Transverse colon (tissue), 4 donors: ENCODE measurements around the gene RAB40C. TPM values are rescaled to one million over a fixed set of nuclear protein-coding genes. Genes with fewer than 3 reads are reported as not detected.

Experiments
- DNase-seq: peaks from one replicate; pipeline ENCODE4 v3.0.0-alpha.2; 2019
- H3K27ac ChIP-seq, 4 donors: fragments of 200-600 bp; sonication (generic); 2 replicates each; pipeline ENCODE4 v1.5.1; 2016 to 2018; ENCODE audit warnings: inconsistent platforms in 4 of 4
- H3K27me3 ChIP-seq: fragments of 200-600 bp; sonication (generic); 2 replicates; pipeline ENCODE4 v1.5.1; 2017; ENCODE audit warnings: inconsistent platforms
- H3K36me3 ChIP-seq, 4 donors: fragments of 200-600 bp; sonication (generic); 2 replicates each; pipeline ENCODE4 v1.5.1; 2017 to 2019; ENCODE audit warnings: inconsistent platforms in 4 of 4
- H3K4me1 ChIP-seq, 4 donors: fragments of 200-600 bp; sonication (generic); 2 replicates each; pipeline ENCODE4 v1.5.1; 2017 to 2020; ENCODE audit warnings: inconsistent platforms in 4 of 4
- H3K4me3 ChIP-seq, 4 donors: fragments of 200-600 bp; sonication (generic); 1 replicate in 1 of 4; 2 replicates in 3 of 4; pipeline versions ENCODE4 v1.5.1 to v1.6.1; 2017 to 2019; ENCODE audit warnings: inconsistent platforms in 4 of 4
- H3K9me3 ChIP-seq, 2 donors: fragments of 200-600 bp; sonication (generic); 2 replicates each; pipeline ENCODE4 v1.5.1; 2017 to 2019; ENCODE audit warnings: inconsistent platforms in 2 of 2
- EP300 ChIP-seq: sonication (generic); formaldehyde crosslinking; IDR thresholded peaks from one replicate; pipeline ENCODE4 v1.6.1; 2017; ENCODE audit warnings: antibody characterized with exemption, low read depth
- POLR2A ChIP-seq: fragments of 450-650 bp; IDR thresholded peaks from one replicate; pipeline ENCODE4 v1.6.1; 2016; ENCODE audit warnings: antibody characterized with exemption, mild to moderate bottlenecking, moderate library complexity
- POLR2AphosphoS5 ChIP-seq, 3 donors: sonication (generic); formaldehyde crosslinking; IDR thresholded peaks; one replicate each; pipeline ENCODE4 v1.6.1; 2016; ENCODE audit warnings: antibody characterized with exemption in 3 of 3
- WGBS, 2 donors: methylation state at CpG; one replicate each; pipeline ENCODE4 v1.1.5; 2018; ENCODE audit warnings: low coverage in 1 of 2; 5-methylcytosine and 5-hydroxymethylcytosine counted together
- in situ Hi-C, 4 donors: fragments of 200-750 bp; cut with MboI; loops; one replicate each; pipeline versions ENCODE4 v1.15.0 to v1.15.1; 2017; ENCODE audit warnings: low sequenced_read_pairs in 3 of 4, low pct_ligation_motif_present in 1 of 4, low pct_unique_long_range_greater_than_20kb in 1 of 4
- intact Hi-C: fragments of 100-400 bp; cut with DNase I; formaldehyde crosslinking; loops from one replicate; pipeline ENCODE4 v1.15.1; 2023; ENCODE audit warnings: low total_unique reads
- total RNA-seq, 4 donors: library from RNA; depleted of rRNA; stranded (reverse); fragments of >200 nt; gene quantifications; one replicate each; pipeline ENCODE4 v1.1.0, GENCODE V29; 2016
- TF ChIP-seq, protein P1 (sequence below), 5 experiments: fragments of 200-600 bp in 3 of 5; fragments of 450-650 bp in 2 of 5; sonication (generic) in 3 of 5; IDR thresholded peaks; 1 replicate in 2 of 5; 2 replicates in 3 of 5; pipeline ENCODE4 v1.5.1; 2016 to 2017; ENCODE audit warnings: antibody characterized with exemption in 5 of 5, inconsistent platforms in 3 of 5, mild to moderate bottlenecking in 2 of 5, moderate library complexity in 1 of 5

RAB40C gene
- total RNA-seq, 4 donors from 2014 or later: 54.8 to 111 (median 83.5) TPM

DNA sequence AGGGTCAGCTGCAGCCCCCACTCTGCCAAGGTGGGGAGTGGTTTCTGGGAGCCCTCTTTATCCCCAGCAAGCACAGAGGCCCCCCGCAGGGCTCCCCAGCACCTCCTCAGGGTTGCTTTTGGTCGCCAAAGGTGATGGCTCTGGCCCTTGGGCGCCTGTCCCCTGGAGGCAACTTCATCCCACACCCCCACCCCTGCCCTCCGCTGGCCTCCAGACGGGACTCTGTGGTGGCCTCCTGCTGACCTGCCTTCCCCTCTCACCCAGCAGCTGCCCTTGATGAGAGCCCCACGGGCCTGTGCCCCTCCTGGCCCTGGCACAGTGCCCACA, 70.2 kb downstream of the RAB40C start:
- TF ChIP-seq POLR2AphosphoS5 (IDR thresholded peaks at IDR 0.05): no peak
- TF ChIP-seq, protein P1, sequence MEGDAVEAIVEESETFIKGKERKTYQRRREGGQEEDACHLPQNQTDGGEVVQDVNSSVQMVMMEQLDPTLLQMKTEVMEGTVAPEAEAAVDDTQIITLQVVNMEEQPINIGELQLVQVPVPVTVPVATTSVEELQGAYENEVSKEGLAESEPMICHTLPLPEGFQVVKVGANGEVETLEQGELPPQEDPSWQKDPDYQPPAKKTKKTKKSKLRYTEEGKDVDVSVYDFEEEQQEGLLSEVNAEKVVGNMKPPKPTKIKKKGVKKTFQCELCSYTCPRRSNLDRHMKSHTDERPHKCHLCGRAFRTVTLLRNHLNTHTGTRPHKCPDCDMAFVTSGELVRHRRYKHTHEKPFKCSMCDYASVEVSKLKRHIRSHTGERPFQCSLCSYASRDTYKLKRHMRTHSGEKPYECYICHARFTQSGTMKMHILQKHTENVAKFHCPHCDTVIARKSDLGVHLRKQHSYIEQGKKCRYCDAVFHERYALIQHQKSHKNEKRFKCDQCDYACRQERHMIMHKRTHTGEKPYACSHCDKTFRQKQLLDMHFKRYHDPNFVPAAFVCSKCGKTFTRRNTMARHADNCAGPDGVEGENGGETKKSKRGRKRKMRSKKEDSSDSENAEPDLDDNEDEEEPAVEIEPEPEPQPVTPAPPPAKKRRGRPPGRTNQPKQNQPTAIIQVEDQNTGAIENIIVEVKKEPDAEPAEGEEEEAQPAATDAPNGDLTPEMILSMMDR (IDR thresholded peaks at IDR 0.05): no peak
- no peak for TF ChIP-seq POLR2A
- no peak for TF ChIP-seq EP300
- no peaks in the 10 kb centered on the region for H3K27me3 ChIP-seq
- H3K4me3 ChIP-seq: peak overlapping the region in 2 of 4 donors; percentile 6 to 22
- in situ Hi-C loops: no loop called here
- WGBS, 2 donors: 57% methylated on average over 6 of the region's 6 CpGs; no CpG with 5 or more reads in 1 of the 2 donors
- no peak for DNase-seq
- H3K27ac ChIP-seq: peak overlapping the region; percentile 56 to 85 (median 70)
- intact Hi-C loops: loop anchor here (5.0 kb wide), 1 partner anchor 83 kb away; no protein-coding TSS in a partner anchor
- H3K4me1 ChIP-seq: peaks cover 10 to 16% (median 14%) of the 10 kb centered on the region in 4 donors
- H3K36me3 ChIP-seq: no peaks in the 10 kb centered on the region
- H3K9me3 ChIP-seq: no peaks in the 10 kb centered on the region

DNA sequence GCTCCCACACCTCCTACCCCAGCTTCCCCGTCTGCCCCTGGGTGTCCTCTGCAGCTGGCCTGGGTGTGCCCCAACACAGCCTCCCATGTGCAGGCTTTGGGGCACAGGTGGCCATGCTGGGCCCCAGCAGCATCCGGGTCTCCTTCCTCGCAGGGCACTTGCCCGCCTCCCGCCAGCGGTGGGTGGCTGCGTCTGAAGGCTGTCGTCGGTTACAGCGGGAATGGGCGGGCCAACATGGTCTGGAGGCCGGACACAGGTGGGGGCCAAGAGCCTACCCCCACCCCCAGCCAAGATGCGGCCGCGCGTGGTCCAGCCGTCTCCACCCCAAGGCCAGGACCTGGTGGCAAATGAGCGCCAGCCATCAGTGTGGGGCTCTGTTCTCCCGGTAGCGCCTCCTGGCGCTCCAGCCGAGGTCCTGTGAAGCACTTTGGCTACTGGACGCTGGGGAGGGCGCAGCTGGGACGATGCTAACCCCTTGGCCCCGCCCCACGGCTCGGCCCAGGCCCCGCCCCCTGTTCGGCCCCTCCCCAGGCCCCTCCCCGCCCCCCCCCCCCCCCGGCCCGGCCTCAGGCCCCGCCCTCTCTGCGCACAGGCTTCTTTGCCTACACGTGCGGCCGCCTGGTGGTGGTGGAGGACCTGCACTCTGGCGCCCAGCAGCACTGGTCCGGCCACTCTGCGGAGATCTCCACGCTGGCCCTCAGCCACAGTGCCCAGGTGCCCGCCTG, 70.8 kb downstream of the RAB40C start:
- in situ Hi-C loops (no loop called here), intact Hi-C loops (loop anchor here (5.0 kb wide), 1 partner anchor 83 kb away; no protein-coding TSS in a partner anchor)
- Histone ChIP-seq H3K36me3 (no peaks in the 10 kb centered on the region), H3K27ac (peak overlapping the region; percentile 56 to 85 (median 76)), H3K4me1 (peaks cover 10 to 16% (median 14%) of the 10 kb centered on the region in 4 donors), H3K27me3 (no peaks in the 10 kb centered on the region), H3K9me3 (no peaks in the 10 kb centered on the region), H3K4me3 (peak overlapping the region in 2 of 4 donors; percentile 6 to 22)
- WGBS, 2 donors: 38% methylated on average over 10 of the region's 43 CpGs; no CpG with 5 or more reads in 1 of the 2 donors
- TF ChIP-seq POLR2AphosphoS5 (IDR thresholded peaks at IDR 0.05) (peak; percentile 32 to 63 (median 48)), POLR2A (peak; percentile 14), EP300 (no peak)
- TF ChIP-seq, protein P1 (IDR thresholded peaks at IDR 0.05): peak; percentile 52 to 69 (median 65)
- peak; percentile 91 for DNase-seq

DNA sequence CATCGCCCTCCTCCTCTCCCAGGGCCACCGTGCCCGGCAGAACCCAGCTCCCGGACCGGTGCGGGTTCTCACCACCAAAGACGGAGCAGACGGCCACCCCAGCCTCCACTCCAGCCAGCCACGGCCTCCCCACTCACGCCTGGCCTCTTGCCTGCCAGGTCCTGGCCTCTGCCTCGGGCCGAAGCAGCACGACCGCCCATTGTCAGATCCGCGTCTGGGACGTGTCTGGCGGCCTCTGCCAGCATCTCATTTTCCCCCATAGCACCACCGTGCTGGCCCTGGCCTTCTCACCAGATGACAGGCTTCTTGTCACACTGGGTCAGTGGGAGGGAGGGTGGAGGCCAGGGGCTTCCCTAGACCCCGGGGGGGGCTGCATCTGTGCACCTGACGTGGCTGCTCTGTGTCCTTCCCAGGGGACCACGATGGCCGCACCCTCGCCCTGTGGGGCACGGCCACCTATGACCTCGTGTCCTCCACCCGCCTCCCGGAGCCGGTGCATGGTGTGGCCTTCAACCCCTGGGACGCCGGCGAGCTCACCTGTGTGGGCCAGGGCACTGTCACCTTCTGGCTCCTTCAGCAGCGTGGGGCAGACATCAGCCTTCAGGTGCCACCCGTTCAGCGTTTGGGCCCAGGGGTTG, 71.4 kb downstream of the RAB40C start:
- Histone ChIP-seq H3K4me1 (peaks cover 10 to 16% (median 14%) of the 10 kb centered on the region in 4 donors), H3K27me3 (no peaks in the 10 kb centered on the region), H3K36me3 (no peaks in the 10 kb centered on the region), H3K4me3 (no peak overlapping the region), H3K27ac (peak overlapping the region; percentile 30 to 85 (median 68)), H3K9me3 (no peaks in the 10 kb centered on the region)
- TF ChIP-seq POLR2A: no peak
- no peak for TF ChIP-seq POLR2AphosphoS5 (IDR thresholded peaks at IDR 0.05)
- no peak for DNase-seq
- 51% methylated on average over 31 of the region's 35 CpGs; no CpG with 5 or more reads in 1 of the 2 donors for WGBS, 2 donors
- intact Hi-C loops (loop anchor here (5.0 kb wide), 1 partner anchor 84 kb away; no protein-coding TSS in a partner anchor), in situ Hi-C loops (no loop called here)

DNA sequence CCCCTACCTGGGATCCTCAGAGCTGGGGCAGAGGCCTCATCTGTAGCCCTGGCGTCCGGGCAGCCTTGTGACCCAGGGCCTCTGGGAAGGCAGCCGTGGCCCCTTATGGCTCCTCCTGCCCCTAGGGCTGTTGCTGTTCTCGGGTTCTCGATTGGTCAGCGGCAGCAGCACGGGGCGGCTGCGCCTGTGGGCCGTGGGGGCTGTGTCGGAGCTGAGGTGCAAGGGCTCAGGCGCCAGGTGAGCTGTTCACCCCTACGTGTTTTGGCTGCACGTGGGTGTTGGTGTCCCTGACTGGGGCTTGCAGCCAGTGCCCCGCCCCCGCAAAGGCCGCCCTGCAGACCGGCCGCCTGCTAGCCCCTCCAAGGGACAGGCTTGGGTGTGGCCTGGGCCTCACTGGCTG, 72.2 kb downstream of the RAB40C start:
- intact Hi-C loops: loop anchor here (5.0 kb wide), 1 partner anchor 85 kb away; no protein-coding TSS in a partner anchor
- no peak overlapping the region for H3K27ac ChIP-seq
- no peak overlapping the region for H3K4me3 ChIP-seq
- no peak for DNase-seq
- H3K4me1 ChIP-seq: peaks cover 10 to 16% (median 14%) of the 10 kb centered on the region in 4 donors
- no peaks in the 10 kb centered on the region for H3K9me3 ChIP-seq
- H3K27me3 ChIP-seq: no peaks in the 10 kb centered on the region
- H3K36me3 ChIP-seq: no peaks in the 10 kb centered on the region
- in situ Hi-C loops: no loop called here
- no peak for TF ChIP-seq EP300
- TF ChIP-seq POLR2A: no peak
- TF ChIP-seq, protein P1 (IDR thresholded peaks at IDR 0.05): no peak
- TF ChIP-seq POLR2AphosphoS5 (IDR thresholded peaks at IDR 0.05): no peak
- WGBS, 2 donors: 98% methylated on average over 14 of the region's 19 CpGs; no CpG with 5 or more reads in 1 of the 2 donors
